ENCODE results near the gene CEND1. TPM values are rescaled to one million over a fixed set of nuclear protein-coding genes. Genes with fewer than 3 reads are reported as not detected.

CEND1 gene
- total RNA-seq, 1 experiment from 2014 or later: 0.81 TPM

- Histone ChIP-seq H3K79me2 (ENCODE audit: insufficient read depth, low read length) (peaks cover 2% of the 10 kb centered on the region; the same call in 1 of the 2 replicates), H3K27me3 (ENCODE audit: insufficient read depth, low read length) (no peaks in the 10 kb centered on the region), H2AFZ (ENCODE audit: low read length) (no peak overlapping the region), H2BK12ac (ENCODE audit: insufficient read length, low read depth, low read length) (no peak overlapping the region), H3K23ac (ENCODE audit: insufficient read length, low read depth, low read length) (no peak overlapping the region), H3K9ac (ENCODE audit: extremely low read depth, insufficient read length, low read length) (no peak overlapping the region), H2BK120ac (ENCODE audit: low read depth, low read length, poor library complexity, severe bottlenecking) (no peak overlapping the region), H4K91ac (ENCODE audit: insufficient read length, low read depth, low read length) (no peak overlapping the region), H4K20me1 (ENCODE audit: control insufficient read depth, insufficient read depth, insufficient read length) (no peaks in the 10 kb centered on the region), H2BK5ac (ENCODE audit: insufficient read length, low read length) (no peak overlapping the region), H3K14ac (ENCODE audit: insufficient read depth, low read length) (no peak overlapping the region), H3K4me1 (ENCODE audit: insufficient read depth, low read length) (peaks cover 2% of the 10 kb centered on the region; the same call in 1 of the 2 replicates), H3K18ac (ENCODE audit: insufficient read length, low read depth, low read length) (no peak overlapping the region), H3K4me2 (ENCODE audit: insufficient read depth, insufficient read length, low read length) (no peak overlapping the region), H2BK15ac (ENCODE audit: low read depth, low read length) (no peak overlapping the region), H3T11ph (ENCODE audit: low read length) (no peak overlapping the region), H3K9me3 (ENCODE audit: control insufficient read depth, low read depth, low read length) (no peaks in the 10 kb centered on the region), H3K23me2 (ENCODE audit: insufficient read length, low read depth, low read length, poor library complexity, severe bottlenecking) (peaks cover 17% of the 10 kb centered on the region), H3K79me1 (ENCODE audit: insufficient read depth, low read depth, low read length, poor library complexity, severe bottlenecking) (peaks cover 8% of the 10 kb centered on the region), H3K27ac (ENCODE audit: insufficient read length, low read depth, low read length) (no peak overlapping the region), H2BK20ac (ENCODE audit: low read depth, low read length, poor library complexity, severe bottlenecking) (no peak overlapping the region), H3K4ac (ENCODE audit: low read depth, low read length) (no peak overlapping the region), H2AK5ac (ENCODE audit: insufficient read length, low read length) (no peak overlapping the region), H4K8ac (replicated peaks; ENCODE audit: insufficient read length, low read depth, low read length) (no peak overlapping the region), H4K5ac (ENCODE audit: insufficient read length, low read depth, low read length) (no peak overlapping the region), H3K56ac (ENCODE audit: insufficient read length, low read depth, low read length) (no peak overlapping the region)
- Mint-ChIP-seq H3K4me1 (peaks cover 32 to 41% of the 10 kb centered on the region in 2 experiments), H3K9me3 (no peaks in the 10 kb centered on the region), H3K36me3 (ENCODE audit: insufficient read depth in 1 of 3, low read depth in 3 of 3) (peaks cover 4 to 21% (median 17%) of the 10 kb centered on the region in 3 experiments; a peak in 6 of 7 replicates), H3K4me3 (peak overlapping the region; percentile 11 to 17; a peak in 2 of 5 replicates), H3K27me3 (ENCODE audit: low read depth) (peaks cover 7% of the 10 kb centered on the region), H3K27ac (peak overlapping the region in 2 of 3 experiments; percentile 44 to 62; a peak in 3 of 7 replicates)
- TF ChIP-seq CTCF (conservative IDR thresholded peaks at IDR 0.05): no peak
- WGBS (ENCODE audit: extremely low coverage, insufficient read length, low lambda C conversion rate): no CpG with 5 or more reads among the region's 16 CpGs
- no peak for DNase-seq
Observed at GRCh38 chr11:779955-780532, 9.8 kb downstream of the CEND1 start.

Measured in H9 (cell line).